GM18951 (cell line): ENCODE data around the gene FTO.

Source experiments
- POLR2A ChIP-seq: IDR thresholded peaks from 4 replicates; pipeline ENCODE4 v1.6.1; 2011; ENCODE audit warnings: mild to moderate bottlenecking; ENCODE audit not compliant: insufficient read length, insufficient read depth; ENCODE audit errors: extremely low read depth
- in situ Hi-C: fragments of 300-500 bp; cut with MboI; formaldehyde crosslinking; loops from one replicate; pipeline ENCODE4 v1.12.0; 2022; ENCODE audit warnings: low sequenced_read_pairs, mixed read lengths, inconsistent platforms; ENCODE audit not compliant: unreplicated experiment

The FTO gene

DNA sequence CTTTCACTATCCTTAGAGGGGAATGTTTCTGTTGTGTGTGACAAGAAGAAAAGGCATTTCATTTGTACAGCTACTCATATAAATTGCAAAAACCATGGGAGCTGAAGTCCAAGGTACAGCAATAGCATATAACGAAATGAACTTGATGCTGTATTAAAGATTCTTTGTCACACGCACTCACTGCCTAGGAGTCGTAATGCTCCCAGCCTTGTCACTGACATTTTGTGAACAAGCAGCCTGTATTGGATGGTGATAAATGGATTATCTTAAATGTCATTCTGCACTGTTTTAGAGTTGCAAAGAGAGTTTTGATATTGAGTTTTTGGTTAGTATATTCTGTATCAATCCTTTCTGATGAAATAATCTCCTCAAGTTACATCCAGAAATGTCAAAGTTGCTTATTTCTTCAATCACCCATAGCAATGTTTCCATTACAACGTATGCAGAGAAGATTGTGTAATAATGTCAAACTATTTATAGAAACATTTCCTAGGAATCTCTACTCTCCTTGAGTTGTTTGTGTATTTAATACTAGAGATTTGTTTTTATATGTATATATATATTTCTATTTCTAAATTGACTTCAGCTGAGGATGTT, 270.6 kb downstream of the FTO start:
- in situ Hi-C loops: no loop called here
- no peak for TF ChIP-seq POLR2A

DNA sequence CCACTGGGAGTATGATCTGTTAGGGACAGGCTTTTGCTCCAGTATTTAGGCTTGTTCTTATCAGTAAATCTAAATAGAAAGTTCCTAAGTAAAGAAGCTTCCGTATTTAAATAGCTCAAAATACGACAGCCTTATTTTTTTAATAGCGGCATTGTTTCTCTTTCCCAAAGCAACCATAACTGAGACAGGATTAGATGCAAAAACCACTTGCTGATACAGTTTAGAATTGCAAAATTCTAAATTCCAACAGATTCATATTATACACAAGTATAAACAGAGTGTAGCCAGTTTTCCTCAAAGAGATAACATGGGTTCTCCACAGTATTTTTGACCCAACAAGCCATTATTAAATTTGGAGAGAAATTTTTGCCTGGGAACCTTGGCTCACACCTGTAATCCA, 276.7 kb downstream of the FTO start:
- in situ Hi-C loops: no loop called here
- TF ChIP-seq POLR2A: no peak

DNA sequence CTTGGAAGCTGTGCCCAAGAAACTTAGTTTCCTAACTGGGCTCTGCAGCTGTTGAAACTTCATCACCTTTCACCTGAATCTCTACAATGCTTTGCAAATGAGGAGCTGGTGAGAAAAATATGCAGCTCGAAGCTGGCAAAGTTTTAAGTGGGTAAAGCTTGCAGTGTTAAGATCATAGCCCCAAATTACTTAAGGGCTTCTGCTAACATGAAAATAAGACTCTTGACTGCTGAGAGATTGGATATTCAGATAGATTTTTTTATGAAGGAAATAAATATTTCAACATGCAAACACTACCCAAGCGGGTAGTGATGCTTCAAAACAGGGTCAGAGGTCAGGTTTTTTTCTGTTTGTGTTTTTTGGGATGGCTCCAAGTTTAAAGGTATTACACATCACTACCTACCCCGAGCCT, 278.7 kb downstream of the FTO start:
- in situ Hi-C loops: no loop called here
- TF ChIP-seq POLR2A: no peak

DNA sequence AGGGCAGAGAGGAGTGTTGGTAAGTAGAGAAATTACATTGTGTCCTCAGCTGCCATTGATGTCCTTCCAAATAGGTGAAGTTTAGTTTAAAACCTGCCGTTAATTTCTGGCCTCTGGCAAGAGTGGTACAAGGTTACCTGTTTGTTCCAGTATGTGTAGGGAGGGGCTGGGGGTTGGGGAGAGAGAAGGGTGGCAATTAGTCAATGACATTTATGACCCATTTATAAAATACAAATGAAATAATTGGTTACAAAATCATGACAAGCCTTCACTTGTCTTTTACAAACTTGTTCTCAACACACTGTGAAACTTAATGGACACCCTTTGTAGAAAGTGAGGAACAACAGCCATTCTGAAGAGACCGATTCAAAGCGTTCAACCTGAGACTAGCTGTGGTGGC, 281.0 kb downstream of the FTO start:
- in situ Hi-C loops: no loop called here
- TF ChIP-seq POLR2A: no peak

DNA sequence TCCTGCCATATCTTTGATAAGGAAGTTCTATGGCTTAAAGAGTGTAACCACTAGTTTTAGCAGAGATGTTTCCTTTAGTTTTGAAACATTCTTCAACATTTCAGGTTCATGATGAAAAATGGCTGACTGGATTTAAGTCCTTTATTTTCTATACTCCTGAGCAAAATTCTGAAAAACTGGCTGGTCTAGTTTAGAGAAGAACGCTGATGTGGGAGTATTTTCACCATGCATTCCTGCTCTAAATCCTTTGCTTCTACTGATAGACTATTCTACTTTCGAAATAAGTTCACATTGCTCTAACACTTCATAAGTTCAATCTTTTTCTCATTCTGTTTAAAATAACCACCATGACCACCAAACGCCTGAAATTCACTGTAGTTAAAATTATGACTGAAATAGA, 281.9 kb downstream of the FTO start:
- TF ChIP-seq POLR2A: no peak

GRCh38 chr16:53986793-53987192, 282.8 kb downstream of the FTO start:
- in situ Hi-C loops: no loop called here
- TF ChIP-seq POLR2A: no peak

More for the DNA sequence above, 281.9 kb downstream of the FTO start:
- in situ Hi-C loops: no loop called here

- in situ Hi-C loops: no loop called here
- no peak for TF ChIP-seq POLR2A
These were observed 284.2 kb downstream of the FTO start for GRCh38 chr16:53988136-53988535.

DNA sequence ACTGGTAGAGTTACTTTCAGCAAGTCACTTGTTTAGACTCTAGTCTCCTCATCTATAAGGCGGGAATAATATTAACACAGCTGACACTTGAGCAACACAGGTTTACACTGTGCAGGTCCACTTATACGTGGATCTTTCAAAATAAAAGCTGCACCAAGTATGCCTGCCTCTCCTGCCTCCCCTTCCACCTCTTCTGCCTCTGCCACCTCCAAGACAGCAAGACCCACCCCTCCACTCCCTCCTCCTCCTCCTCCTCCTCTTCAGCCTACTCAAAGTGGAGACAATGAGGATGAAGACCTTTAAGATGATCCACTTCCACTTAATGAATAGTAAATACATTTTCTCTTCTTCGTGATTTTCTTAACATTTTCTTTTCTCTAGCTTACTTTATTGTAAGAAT, 285.6 kb downstream of the FTO start:
- in situ Hi-C loops: no loop called here
- TF ChIP-seq POLR2A: no peak

DNA sequence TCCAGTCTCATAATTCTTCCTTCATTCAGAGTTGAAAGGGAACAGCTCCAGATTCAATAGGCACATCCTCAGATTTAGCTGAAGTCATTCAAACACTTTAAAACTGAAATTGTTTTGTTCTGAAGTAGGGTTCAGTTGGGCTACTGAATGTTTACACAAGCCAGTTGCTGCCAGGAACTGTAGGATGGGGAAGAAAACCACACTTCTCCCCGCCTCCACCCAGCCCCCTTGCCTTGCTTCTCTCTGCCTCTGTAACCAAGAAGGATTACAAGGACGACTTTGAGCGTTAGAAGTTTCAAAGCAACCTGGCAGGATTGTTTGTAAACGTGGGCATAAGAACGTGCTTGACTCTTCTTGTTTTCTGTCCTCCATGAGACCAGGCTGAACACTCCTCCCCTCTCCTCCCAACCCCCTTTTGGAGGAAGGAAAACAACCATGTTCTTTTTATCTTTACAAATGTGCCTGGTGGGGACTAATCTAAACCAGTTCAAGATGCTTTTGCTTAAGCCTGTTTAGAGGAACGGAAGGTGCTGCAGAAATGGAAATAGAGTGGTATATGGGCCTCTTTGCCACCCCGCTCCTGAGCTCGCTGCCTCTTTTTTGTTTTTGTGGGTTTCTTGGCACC, 287.9 kb downstream of the FTO start:
- in situ Hi-C loops: no loop called here
- no peak for TF ChIP-seq POLR2A

DNA sequence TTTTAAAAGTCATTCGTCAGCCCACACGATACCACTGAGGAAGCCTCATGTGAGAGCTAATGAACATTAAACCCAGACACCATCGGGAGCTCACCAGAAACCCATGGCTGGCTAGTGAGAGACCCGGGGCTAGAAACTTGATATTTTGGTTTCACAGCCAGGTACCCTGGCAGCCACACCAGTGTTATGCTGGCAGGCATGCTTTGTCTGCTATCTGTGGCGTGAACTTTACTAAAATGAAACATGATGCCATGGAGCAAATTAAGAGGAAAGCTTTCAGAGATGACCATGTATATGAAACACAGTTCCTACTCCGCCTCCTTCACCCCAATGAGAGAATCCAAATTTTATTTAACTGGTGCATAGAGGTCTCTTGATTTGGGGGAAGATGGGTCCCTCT, 291.4 kb downstream of the FTO start:
- no peak for TF ChIP-seq POLR2A
- in situ Hi-C loops: no loop called here

- in situ Hi-C loops: no loop called here
- TF ChIP-seq POLR2A: no peak
These were observed 293.0 kb downstream of the FTO start for GRCh38 chr16:53996961-53997360.

DNA sequence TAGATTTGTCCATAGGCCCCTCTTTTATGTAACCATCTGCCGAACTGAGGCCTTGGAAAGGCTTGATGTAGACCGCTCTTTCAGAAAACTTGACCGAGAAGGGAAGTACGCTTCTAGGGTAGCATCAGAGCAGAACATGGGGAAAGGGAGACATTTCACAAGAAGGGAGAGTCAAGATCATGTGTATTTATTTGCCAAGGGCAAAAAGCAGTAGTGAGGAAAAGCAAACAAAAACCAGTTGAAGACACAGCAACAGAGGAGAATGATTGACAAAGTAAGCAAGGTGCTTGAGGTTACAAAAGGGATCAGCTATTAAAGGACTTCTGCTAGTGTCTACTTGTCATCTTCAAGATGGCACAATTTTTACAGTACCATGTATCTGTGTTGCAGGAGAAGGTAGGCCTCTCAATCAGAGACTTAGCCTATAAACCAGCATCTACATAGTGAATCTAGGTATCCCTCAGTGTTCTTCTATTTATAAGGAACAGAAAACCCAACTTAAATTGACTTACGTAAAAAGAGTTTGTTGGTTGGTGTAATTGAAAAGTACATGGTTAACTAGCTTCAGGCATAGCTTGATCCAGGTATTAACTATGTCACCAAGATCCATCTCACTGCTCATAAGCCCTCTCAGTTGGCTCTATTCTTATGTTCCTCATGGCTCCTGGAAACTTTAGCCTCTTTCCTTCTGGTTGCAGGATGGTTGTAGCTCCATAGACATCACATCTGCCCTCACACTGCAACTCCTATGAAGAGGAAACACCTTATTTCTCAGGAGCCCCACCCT, 294.3 kb downstream of the FTO start:
- in situ Hi-C loops: no loop called here
- TF ChIP-seq POLR2A: no peak

- in situ Hi-C loops: no loop called here
These were observed 295.1 kb downstream of the FTO start for GRCh38 chr16:53998966-53999522.

More at GRCh38 chr16:53998966-53999522, 295.1 kb downstream of the FTO start:
- TF ChIP-seq POLR2A: no peak
